HG02610 (cell line): Measurements from ENCODE around the gene NT5DC1.
"Not testable (repeated sequence)": the region's sequence is repeated elsewhere in the genome, so short reads cannot be mapped to it uniquely, and the experiment has no call there.

Experiments used
- ATAC-seq: cut with Tn5 transposase; IDR thresholded peaks from one replicate; pipeline ENCODE4 v1.9.1; 2021; ENCODE audit warnings: mild to moderate bottlenecking, moderate library complexity; ENCODE audit not compliant: unreplicated experiment

The NT5DC1 gene

GRCh38 chr6:116268589-116269293, 168.1 kb downstream of the NT5DC1 start:
- peak; percentile 84 for ATAC-seq

- ATAC-seq = no peak
Observed at GRCh38 chr6:116271149-116271708, 170.6 kb downstream of the NT5DC1 start.

- no peak for ATAC-seq
Observed at GRCh38 chr6:116277124-116277523, 176.5 kb downstream of the NT5DC1 start.

GRCh38 chr6:116278481-116278829, 177.8 kb downstream of the NT5DC1 start:
- no peak for ATAC-seq

- ATAC-seq = no peak
Observed at GRCh38 chr6:116278854-116279231, 178.2 kb downstream of the NT5DC1 start.

- ATAC-seq = peak; percentile 96
Observed at GRCh38 chr6:116279232-116280160, 178.8 kb downstream of the NT5DC1 start, which contains the start of gene TSPYL1. TSS of gene TSPYL1 (minus strand) at chr6:116279930. CDS start at chr6:116279830, 100 bp downstream.

GRCh38 chr6:116280161-116280932, 179.7 kb downstream of the NT5DC1 start:
- ATAC-seq = no peak

- ATAC-seq = no peak
Observed at GRCh38 chr6:116280933-116281316, 180.3 kb downstream of the NT5DC1 start.

- no peak for ATAC-seq
Observed at GRCh38 chr6:116282698-116283097, 182.0 kb downstream of the NT5DC1 start.

GRCh38 chr6:116283191-116283590, 182.5 kb downstream of the NT5DC1 start:
- no peak for ATAC-seq

GRCh38 chr6:116284984-116285383, 184.3 kb downstream of the NT5DC1 start:
- ATAC-seq = not testable (repeated sequence)

- no peak for ATAC-seq
Observed at GRCh38 chr6:116286773-116287358, 186.2 kb downstream of the NT5DC1 start.

- no peak for ATAC-seq
Observed at GRCh38 chr6:116287689-116288282, 187.1 kb downstream of the NT5DC1 start.

GRCh38 chr6:116289876-116290275, 189.2 kb downstream of the NT5DC1 start:
- no peak for ATAC-seq

GRCh38 chr6:116290799-116291198, 190.1 kb downstream of the NT5DC1 start:
- no peak for ATAC-seq

GRCh38 chr6:116291701-116292396, 191.2 kb downstream of the NT5DC1 start:
- ATAC-seq = no peak

- no peak for ATAC-seq
Observed at GRCh38 chr6:116292553-116292952, 191.9 kb downstream of the NT5DC1 start.

- no peak for ATAC-seq
Observed at GRCh38 chr6:116298273-116298672, 197.6 kb downstream of the NT5DC1 start.

- no peak for ATAC-seq
Observed at GRCh38 chr6:116298973-116299372, 198.3 kb downstream of the NT5DC1 start.
